GM18511 (cell line): ENCODE measurements around the gene FAM20A.
"Not testable (repeated sequence)": the region's sequence is repeated elsewhere in the genome, so short reads cannot be mapped to it uniquely, and the experiment has no call there.

Experiments
- ATAC-seq: cut with Tn5 transposase; IDR thresholded peaks from one replicate; pipeline ENCODE4 v1.9.1; 2021; ENCODE audit warnings: mild to moderate bottlenecking, moderate library complexity; ENCODE audit not compliant: unreplicated experiment

The FAM20A gene

GRCh38 chr17:68592682-68593641 lies 8.2 kb downstream of the FAM20A start:
- ATAC-seq = no peak

GRCh38 chr17:68592009-68592408 lies 9.2 kb downstream of the FAM20A start:
- no peak for ATAC-seq

GRCh38 chr17:68591583-68591982 lies 9.6 kb downstream of the FAM20A start:
- no peak for ATAC-seq

- ATAC-seq = no peak
Observed at GRCh38 chr17:68589086-68589485, 12.1 kb downstream of the FAM20A start.

- ATAC-seq = no peak
Observed at GRCh38 chr17:68588362-68588761, 12.8 kb downstream of the FAM20A start.

GRCh38 chr17:68587847-68588246 lies 13.3 kb downstream of the FAM20A start:
- no peak for ATAC-seq

GRCh38 chr17:68587026-68587425 lies 14.1 kb downstream of the FAM20A start:
- ATAC-seq = no peak

- no peak for ATAC-seq
Observed at GRCh38 chr17:68585643-68586042, 15.5 kb downstream of the FAM20A start.

GRCh38 chr17:68584581-68585303 lies 16.4 kb downstream of the FAM20A start:
- ATAC-seq = no peak

- ATAC-seq = not testable (repeated sequence)
Observed at GRCh38 chr17:68582867-68583266, 18.3 kb downstream of the FAM20A start.

- no peak for ATAC-seq
Observed at GRCh38 chr17:68581863-68582645, 19.1 kb downstream of the FAM20A start.

- no peak for ATAC-seq
Observed at GRCh38 chr17:68580236-68580770, 20.9 kb downstream of the FAM20A start.

GRCh38 chr17:68579194-68579927 lies 21.8 kb downstream of the FAM20A start:
- ATAC-seq = no peak

- no peak for ATAC-seq
Observed at GRCh38 chr17:68578236-68578635, 22.9 kb downstream of the FAM20A start.

- no peak for ATAC-seq
Observed at GRCh38 chr17:68577497-68577821, 23.7 kb downstream of the FAM20A start.

GRCh38 chr17:68576811-68577496 lies 24.2 kb downstream of the FAM20A start:
- ATAC-seq = no peak

GRCh38 chr17:68576137-68576536 lies 25.0 kb downstream of the FAM20A start:
- ATAC-seq = no peak

- ATAC-seq = no peak
Observed at GRCh38 chr17:68573338-68573737, 27.8 kb downstream of the FAM20A start.

- ATAC-seq = no peak
Observed at GRCh38 chr17:68572138-68572842, 28.9 kb downstream of the FAM20A start.
